CD8-positive, alpha-beta memory T cell (primary cell): ENCODE results near the gene OR5A1. TPM values are rescaled to one million over a fixed set of nuclear protein-coding genes. Genes with fewer than 3 reads are reported as not detected.

Source experiments
- CTCF ChIA-PET: fragments of 350-600 bp; sonication (Branson Sonifier 250); formaldehyde crosslinking; loops from one replicate; lab custom pipeline; 2021; ENCODE audit warnings: antibody characterized with exemption; lab: Charles Lee
- POLR2A ChIA-PET: fragments of 350-600 bp; sonication (Branson Sonifier 250); formaldehyde crosslinking; loops from one replicate; lab custom pipeline; 2021; ENCODE audit warnings: antibody characterized with exemption; lab: Charles Lee
- DNase-seq, 5 donors: peaks; one replicate each; pipeline versions ENCODE4 v3.0.0 to v3.0.0-alpha.2; 2020 to 2022; ENCODE audit warnings: mixed read lengths in 1 of 5
- H3K27ac ChIP-seq: one replicate; pipeline ENCODE4 v1.7.0; 2013; ENCODE audit warnings: low read depth, mild to moderate bottlenecking, low read length, moderate library complexity
- H3K27me3 ChIP-seq: 2 replicates; pipeline ENCODE4 v1.7.0; 2013; ENCODE audit warnings: low read length, mild to moderate bottlenecking; ENCODE audit not compliant: insufficient read depth, poor library complexity, severe bottlenecking
- H3K36me3 ChIP-seq: 2 replicates; pipeline ENCODE4 v1.7.0; 2013; ENCODE audit warnings: mild to moderate bottlenecking, low read length, moderate library complexity; ENCODE audit not compliant: insufficient read depth
- H3K4me1 ChIP-seq: 2 replicates; pipeline ENCODE4 v1.7.0; 2013; ENCODE audit warnings: mild to moderate bottlenecking, low read length, moderate library complexity; ENCODE audit not compliant: insufficient read depth
- H3K4me3 ChIP-seq: 2 replicates; pipeline ENCODE4 v1.7.0; 2013; ENCODE audit warnings: mild to moderate bottlenecking, low read length
- H3K9me3 ChIP-seq: 2 replicates; pipeline ENCODE4 v1.7.0; 2013; ENCODE audit warnings: mild to moderate bottlenecking, low read length
- H3K27ac Mint-ChIP-seq, 8 donors: one replicate each; pipeline ENCODE4 v1.8.0; 2020 to 2021; ENCODE audit warnings: mixed read lengths in 8 of 8, mild to moderate bottlenecking in 6 of 8, inconsistent platforms in 3 of 8, moderate library complexity in 3 of 8
- H3K27me3 Mint-ChIP-seq, 2 donors: one replicate each; pipeline ENCODE4 v1.8.0; 2020 to 2021; ENCODE audit warnings: mixed read lengths in 2 of 2, mild to moderate bottlenecking in 1 of 2, moderate library complexity in 1 of 2
- H3K36me3 Mint-ChIP-seq, 3 donors: one replicate each; pipeline ENCODE4 v1.8.0; 2020 to 2021; ENCODE audit warnings: mixed read lengths in 3 of 3, inconsistent platforms in 1 of 3, mild to moderate bottlenecking in 1 of 3
- H3K4me1 Mint-ChIP-seq, 3 donors: one replicate each; pipeline ENCODE4 v1.8.0; 2020 to 2021; ENCODE audit warnings: mixed read lengths in 3 of 3, inconsistent platforms in 1 of 3, mild to moderate bottlenecking in 1 of 3
- H3K4me3 Mint-ChIP-seq, 7 donors: one replicate each; pipeline ENCODE4 v1.8.0; 2020 to 2021; ENCODE audit warnings: mixed read lengths in 7 of 7, mild to moderate bottlenecking in 6 of 7, moderate library complexity in 4 of 7, inconsistent platforms in 2 of 7
- H3K9me3 Mint-ChIP-seq, 5 donors: one replicate each; pipeline ENCODE4 v1.8.0; 2020 to 2022; ENCODE audit warnings: mixed read lengths in 5 of 5, mild to moderate bottlenecking in 3 of 5, moderate library complexity in 2 of 5, inconsistent platforms in 1 of 5
- polyA plus RNA-seq: library from polyadenylated mRNA; unstranded; fragments of 300-500 nt; fragmentation: Illumina TruSeq; gene quantifications from one replicate; pipeline ENCODE4 v1.2.3, GENCODE V29; 2021
- total RNA-seq, 2 experiments: library from RNA; stranded (reverse); gene quantifications; one replicate each; pipeline ENCODE4 v1.2.3, GENCODE V29; 2021

The OR5A1 gene
- total and polyA plus RNA-seq, 3 experiments from 2014 or later = not detected

GRCh38 chr11:59480359-59480758 lies 44.1 kb downstream of the OR5A1 start:
- no peak overlapping the region for H3K27ac Mint-ChIP-seq
- Histone ChIP-seq H3K27ac (no peak overlapping the region), H3K27me3 (no peaks in the 10 kb centered on the region), H3K9me3 (no peaks in the 10 kb centered on the region), H3K36me3 (no peaks in the 10 kb centered on the region), H3K4me3 (no peak overlapping the region), H3K4me1 (no peaks in the 10 kb centered on the region)
- DNase-seq = no peak
- no peaks in the 10 kb centered on the region for H3K4me1 Mint-ChIP-seq
- peaks cover 1 to 17% of the 10 kb centered on the region in 2 donors for H3K27me3 Mint-ChIP-seq
- H3K4me3 Mint-ChIP-seq = no peak overlapping the region
- H3K36me3 Mint-ChIP-seq = peaks cover 0 to under 1% (median 0%) of the 10 kb centered on the region in 3 donors
- CTCF ChIA-PET = no interaction called here
- POLR2A ChIA-PET = no interaction called here
- no peaks in the 10 kb centered on the region for H3K9me3 Mint-ChIP-seq

Other genes with a start within 250 kb of the OR5A1 start
- gene MPEG1, start 223.5 kb upstream of the OR5A1 start, total RNA-seq = 1 to 10 TPM; 1.2 to 1.5 TPM
- gene MPEG1, start 223.5 kb upstream of the OR5A1 start, polyA plus RNA-seq = not detected
- not detected for gene OR5AN1, start 77.6 kb upstream of the OR5A1 start, total RNA-seq
- gene OR5AN1, start 77.6 kb upstream of the OR5A1 start, polyA plus RNA-seq = not detected
- gene OR5A2, start 10.1 kb upstream of the OR5A1 start, total RNA-seq = not detected
- not detected for gene OR5A2, start 10.1 kb upstream of the OR5A1 start, polyA plus RNA-seq
- not detected for gene OR4D6, start 20.5 kb downstream of the OR5A1 start, total RNA-seq
- gene OR4D6, start 20.5 kb downstream of the OR5A1 start, polyA plus RNA-seq = not detected
- gene OR4D10, start 36.8 kb downstream of the OR5A1 start, total RNA-seq = not detected
- not detected for gene OR4D10, start 36.8 kb downstream of the OR5A1 start, polyA plus RNA-seq
- not detected for gene OR4D11, start 67.1 kb downstream of the OR5A1 start, total RNA-seq
- not detected for gene OR4D11, start 67.1 kb downstream of the OR5A1 start, polyA plus RNA-seq
- not detected for gene OR4D9, start 75.1 kb downstream of the OR5A1 start, total RNA-seq
- gene OR4D9, start 75.1 kb downstream of the OR5A1 start, polyA plus RNA-seq = not detected
- gene OSBP, start 179.3 kb downstream of the OR5A1 start, total RNA-seq = 10 to 100 TPM; 37.8 to 38.4 TPM
- gene OSBP, start 179.3 kb downstream of the OR5A1 start, polyA plus RNA-seq = 32.3 TPM
- 10 to 100 TPM; 61.3 to 65.8 TPM for gene PATL1, start 232.6 kb downstream of the OR5A1 start, total RNA-seq
- 7.5 TPM for gene PATL1, start 232.6 kb downstream of the OR5A1 start, polyA plus RNA-seq